Measurements from ENCODE around the gene CCSER1.

The CCSER1 gene

GRCh38 chr4:90545380-90545779, 418.2 kb downstream of the CCSER1 start:
- DNase-seq (ENCODE audit: low read depth in 2 of 2): no peak

- no peak for DNase-seq (ENCODE audit: low read depth in 2 of 2)
Observed at GRCh38 chr4:90546114-90546513, 418.9 kb downstream of the CCSER1 start.

- DNase-seq (ENCODE audit: low read depth in 2 of 2): no peak
Observed at GRCh38 chr4:90570615-90571014, 443.4 kb downstream of the CCSER1 start.

- DNase-seq (ENCODE audit: low read depth in 2 of 2): no peak
Observed at GRCh38 chr4:90572996-90573395, 445.8 kb downstream of the CCSER1 start.

GRCh38 chr4:90575371-90575770, 448.2 kb downstream of the CCSER1 start:
- no peak for DNase-seq (ENCODE audit: low read depth in 2 of 2)

GRCh38 chr4:90580326-90580725, 453.1 kb downstream of the CCSER1 start:
- no peak for DNase-seq (ENCODE audit: low read depth in 2 of 2)

- no peak for DNase-seq (ENCODE audit: low read depth in 2 of 2)
Observed at GRCh38 chr4:90582087-90582486, 454.9 kb downstream of the CCSER1 start.

- DNase-seq (ENCODE audit: low read depth in 2 of 2): no peak
Observed at GRCh38 chr4:90584051-90584450, 456.9 kb downstream of the CCSER1 start.

GRCh38 chr4:90585961-90586360, 458.8 kb downstream of the CCSER1 start:
- no peak for DNase-seq (ENCODE audit: low read depth in 2 of 2)

GRCh38 chr4:90586799-90587198, 459.6 kb downstream of the CCSER1 start:
- no peak for DNase-seq (ENCODE audit: low read depth in 2 of 2)

- DNase-seq (ENCODE audit: low read depth in 2 of 2): no peak
Observed at GRCh38 chr4:90597927-90598326, 470.7 kb downstream of the CCSER1 start.

- DNase-seq (ENCODE audit: low read depth in 2 of 2): no peak
Observed at GRCh38 chr4:90598741-90599140, 471.5 kb downstream of the CCSER1 start.

GRCh38 chr4:90602726-90603125, 475.5 kb downstream of the CCSER1 start:
- DNase-seq (ENCODE audit: low read depth in 2 of 2): no peak

- DNase-seq (ENCODE audit: low read depth in 2 of 2): no peak
Observed at GRCh38 chr4:90603540-90603939, 476.3 kb downstream of the CCSER1 start.

GRCh38 chr4:90606781-90607180, 479.6 kb downstream of the CCSER1 start:
- no peak for DNase-seq (ENCODE audit: low read depth in 2 of 2)

- DNase-seq (ENCODE audit: low read depth in 2 of 2): no peak
Observed at GRCh38 chr4:90614371-90614770, 487.2 kb downstream of the CCSER1 start.

GRCh38 chr4:90621080-90621479, 493.9 kb downstream of the CCSER1 start:
- DNase-seq (ENCODE audit: low read depth in 2 of 2): no peak

GRCh38 chr4:90624781-90625180, 497.6 kb downstream of the CCSER1 start:
- DNase-seq (ENCODE audit: low read depth in 2 of 2): no peak

- DNase-seq (ENCODE audit: low read depth in 2 of 2): no peak
Observed at GRCh38 chr4:90641861-90642599, 514.8 kb downstream of the CCSER1 start.

- DNase-seq (ENCODE audit: low read depth in 2 of 2): no peak
Observed at GRCh38 chr4:90643156-90643555, 516.0 kb downstream of the CCSER1 start.

GRCh38 chr4:90648311-90648710, 521.1 kb downstream of the CCSER1 start:
- no peak for DNase-seq (ENCODE audit: low read depth in 2 of 2)

- DNase-seq (ENCODE audit: low read depth in 2 of 2): no peak
Observed at GRCh38 chr4:90648791-90649190, 521.6 kb downstream of the CCSER1 start.

- DNase-seq (ENCODE audit: low read depth in 2 of 2): no peak
Observed at GRCh38 chr4:90660672-90661071, 533.5 kb downstream of the CCSER1 start.

- no peak for DNase-seq (ENCODE audit: low read depth in 2 of 2)
Observed at GRCh38 chr4:90670183-90670582, 543.0 kb downstream of the CCSER1 start.

All from stimulated activated CD8-positive, alpha-beta memory T cell treated with anti-CD3 and anti-CD28 coated beads, Interleukin-7, amount 100 ng/mL, for 1 hour (primary cell).